Pancreas (tissue), 10 donors: Measurements from ENCODE around the gene ANTXR2. TPM values are rescaled to one million over a fixed set of nuclear protein-coding genes. Genes with fewer than 3 reads are reported as not detected.
"Not testable (repeated sequence)": the region's sequence is repeated elsewhere in the genome, so short reads cannot be mapped to it uniquely, and the experiment has no call there.

ENCODE experiments used
- ATAC-seq, 4 donors: fragments of 200-7000 bp; cut with Tn5 transposase; one replicate each; pipeline versions ENCODE4 v1.8.0 to v1.9.1; 2020; ENCODE audit warnings: mild to moderate bottlenecking in 4 of 4, moderate library complexity in 4 of 4
- DNase-seq, 6 donors: peaks; one replicate each; pipeline ENCODE4 v3.0.0-alpha.2; 2020
- FAIRE-seq: peaks from 2 replicates; lab custom pipeline; 2012; peaks lifted over from hg19 to GRCh38; lab: Jason Lieb, UNC
- H3K27ac ChIP-seq, 4 donors: fragments of 200-600 bp; sonication (generic); 1 replicate in 3 of 4; 2 replicates in 1 of 4; pipeline versions ENCODE4 v1.5.0 to v1.8.0; 2020
- H3K27me3 ChIP-seq, 4 donors: fragments of 200-600 bp; one replicate each; pipeline ENCODE4 v1.8.0; 2021
- H3K36me3 ChIP-seq, 3 donors: fragments of 200-600 bp; sonication (generic) in 1 of 3; one replicate each; pipeline versions ENCODE4 v1.5.0 to v1.8.0; 2020 to 2021
- H3K4me1 ChIP-seq, 3 donors: fragments of 200-600 bp; one replicate each; pipeline ENCODE4 v1.8.0; 2021
- H3K4me3 ChIP-seq, 4 donors: fragments of 200-600 bp; sonication (generic) in 2 of 4; one replicate each; pipeline versions ENCODE4 v1.5.0 to v1.8.0; 2020 to 2021
- H3K9me3 ChIP-seq, 4 donors: fragments of 200-600 bp; one replicate each; pipeline ENCODE4 v1.8.0; 2021
- WGBS, 2 donors: extraction: QIAGEN DNeasy Blood & Tissue Kit; methylation state at CpG; one replicate each; pipeline ENCODE4 v1.1.7; 2013; 5-methylcytosine and 5-hydroxymethylcytosine counted together
- intact Hi-C, 3 donors: fragments of 100-400 bp; cut with DNase I; formaldehyde crosslinking; loops; one replicate each; pipeline versions ENCODE4 v1.11.1 to v1.14.2; 2022
- polyA plus RNA-seq, 2 donors: library from polyadenylated mRNA; stranded (reverse); fragments of 200-250 nt; gene quantifications; one replicate each; pipeline ENCODE4 v1.2.3, GENCODE V29; 2013
- total RNA-seq, 6 donors: library from RNA; stranded (reverse); fragmentation: NEBNext Ultra II Directional in 4 of 6; extraction: Animal tissue kit (Norgen Biotek cat#: 25700) in 4 of 6; gene quantifications; one replicate each; pipeline versions ENCODE4 v1.2.1 to v1.2.4, GENCODE V29; 2021 to 2023
- TF ChIP-seq, protein P1 (sequence below), 4 donors: fragments of 200-600 bp; sonication (generic) in 3 of 4; IDR thresholded peaks; one replicate each; pipeline versions ENCODE4 v1.5.0 to v1.8.0; 2021; ENCODE audit warnings: antibody characterized with exemption in 4 of 4
- donor health status: healthy with polysubstance abuse.
- donor health status: DM: no; HTN: no; CAD: no; lungs with moderate emphysema.
- donor health status: DM: no; HTN: no; CAD: no.
- donor health status: control.
- donor health status: control.
- donor health status: Bipolar disorder and iron deficiency.
- donor health status: DM: yes; HTN: yes; CAD: no.
- donor health status: DM: no; HTN: no; CAD: no.
- donor health status: DM: no; HTN: no; CAD: no.
- donor health status: DM: yes; HTN: yes; CAD: no.

The ANTXR2 gene
- total RNA-seq (10 to 100 TPM in 2 of 6 donors, 1 to 10 TPM in 4; 3.8 to 22.4 (median 7.4) TPM), polyA plus RNA-seq (1 to 10 TPM; 1.4 to 1.8 TPM)

DNA sequence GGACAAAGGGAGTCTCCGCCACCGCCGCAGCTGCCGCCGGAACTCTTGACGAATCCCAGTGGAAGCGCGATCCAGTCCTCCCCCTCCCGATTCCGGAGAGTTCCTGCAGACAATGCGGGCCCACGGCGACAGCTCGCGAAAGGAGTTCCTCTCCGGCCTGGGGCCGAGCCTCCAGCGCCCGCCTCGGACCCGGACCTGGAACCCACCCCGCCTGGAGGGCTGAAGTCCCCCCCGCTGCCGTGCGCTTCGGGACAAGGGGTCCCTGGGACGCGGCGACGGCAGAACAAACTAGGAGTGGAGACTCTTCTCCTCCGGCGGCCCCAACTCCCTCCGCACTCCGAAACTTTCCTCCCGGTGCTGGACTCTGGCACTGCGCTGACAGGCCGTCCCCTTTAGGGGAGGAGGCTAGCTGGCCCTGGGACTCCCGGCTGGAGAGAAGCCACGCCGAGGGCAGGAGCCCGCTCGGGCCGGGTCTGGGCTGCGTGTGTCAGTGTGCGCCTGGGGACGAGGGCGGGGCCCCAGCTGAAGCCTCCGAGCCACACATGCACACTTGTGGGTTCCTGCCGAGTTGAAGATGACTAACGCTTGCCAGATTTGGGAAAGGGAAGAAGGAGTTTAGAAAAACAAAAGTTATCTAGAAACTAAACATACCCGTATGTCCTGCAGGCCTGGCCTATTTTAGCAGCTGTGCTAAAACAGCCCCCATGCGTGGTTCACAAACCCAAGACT lies at the start of gene ANTXR2:
TSS of gene ANTXR2 (minus strand) at position 486 of the 729 bp plus-strand sequence. CDS start 669 bp downstream, outside the sequence.
- Histone ChIP-seq H3K27me3 (no peaks in the 10 kb centered on the region), H3K36me3 (no peaks in the 10 kb centered on the region), H3K4me3 (peak within 1 kb of the TSS; percentile 72 to 87 (median 79)), H3K9me3 (no peaks in the 10 kb centered on the region), H3K27ac (peak within 1 kb of the TSS; percentile 28 to 86 (median 73)), H3K4me1 (peaks cover 0 to 22% (median 0%) of the 10 kb centered on the region in 3 donors)
- WGBS, 2 donors: 0 to 1% methylated on average over 52 of the region's 52 CpGs
- FAIRE-seq (no peak), DNase-seq (peak; percentile 79 to 93 (median 83)), ATAC-seq (peak; percentile 92 to 96 (median 96))
- TF ChIP-seq, protein P1, sequence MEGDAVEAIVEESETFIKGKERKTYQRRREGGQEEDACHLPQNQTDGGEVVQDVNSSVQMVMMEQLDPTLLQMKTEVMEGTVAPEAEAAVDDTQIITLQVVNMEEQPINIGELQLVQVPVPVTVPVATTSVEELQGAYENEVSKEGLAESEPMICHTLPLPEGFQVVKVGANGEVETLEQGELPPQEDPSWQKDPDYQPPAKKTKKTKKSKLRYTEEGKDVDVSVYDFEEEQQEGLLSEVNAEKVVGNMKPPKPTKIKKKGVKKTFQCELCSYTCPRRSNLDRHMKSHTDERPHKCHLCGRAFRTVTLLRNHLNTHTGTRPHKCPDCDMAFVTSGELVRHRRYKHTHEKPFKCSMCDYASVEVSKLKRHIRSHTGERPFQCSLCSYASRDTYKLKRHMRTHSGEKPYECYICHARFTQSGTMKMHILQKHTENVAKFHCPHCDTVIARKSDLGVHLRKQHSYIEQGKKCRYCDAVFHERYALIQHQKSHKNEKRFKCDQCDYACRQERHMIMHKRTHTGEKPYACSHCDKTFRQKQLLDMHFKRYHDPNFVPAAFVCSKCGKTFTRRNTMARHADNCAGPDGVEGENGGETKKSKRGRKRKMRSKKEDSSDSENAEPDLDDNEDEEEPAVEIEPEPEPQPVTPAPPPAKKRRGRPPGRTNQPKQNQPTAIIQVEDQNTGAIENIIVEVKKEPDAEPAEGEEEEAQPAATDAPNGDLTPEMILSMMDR (IDR thresholded peaks at IDR 0.05): no peak
- intact Hi-C loops: no loop called here

DNA sequence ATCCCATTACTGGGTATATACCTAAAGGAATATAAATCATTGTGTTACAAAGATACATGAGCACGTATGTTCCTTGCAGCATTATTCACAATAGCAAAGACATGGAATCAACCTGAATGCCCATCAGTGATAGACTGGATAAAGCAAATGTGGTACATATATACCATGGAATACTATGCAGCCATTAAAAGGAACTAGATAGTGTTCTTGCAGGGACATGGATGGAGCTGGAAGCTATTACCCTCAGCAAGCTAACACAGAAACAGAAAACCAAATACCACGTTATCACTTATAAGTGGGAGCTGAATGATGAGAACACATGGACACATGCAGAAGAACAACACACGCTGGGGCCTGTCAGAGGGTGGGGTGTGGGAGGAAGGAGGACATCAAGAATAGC lies 48.8 kb upstream of the ANTXR2 start:
- H3K27me3 ChIP-seq, ATAC-seq, H3K36me3 ChIP-seq, H3K4me1 ChIP-seq, H3K27ac ChIP-seq, H3K4me3 ChIP-seq, H3K9me3 ChIP-seq, FAIRE-seq, intact Hi-C loops, DNase-seq: not testable (repeated sequence)
- 83 to 88% methylated on average over 3 of the region's 3 CpGs for WGBS, 2 donors

DNA sequence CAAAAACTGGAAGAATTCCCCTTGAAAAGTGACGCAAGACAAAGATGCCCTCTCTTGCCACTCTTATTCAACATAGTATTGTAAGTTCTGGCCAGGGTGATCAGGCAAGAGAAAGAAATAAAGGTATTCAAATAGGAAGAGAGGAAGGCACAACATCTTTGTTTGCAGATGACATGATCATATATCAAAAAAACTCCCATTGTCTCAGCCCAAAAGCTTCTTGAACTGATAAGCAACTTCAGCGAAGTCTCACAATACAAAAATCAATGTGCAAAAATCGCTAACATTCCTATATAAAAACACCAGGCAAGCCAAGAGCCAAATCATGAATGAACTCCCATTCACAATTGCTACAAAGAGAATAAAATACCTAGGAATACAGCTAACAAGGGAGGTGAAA lies 46.6 kb upstream of the ANTXR2 start:
- 60 to 65% methylated on average over 3 of the region's 3 CpGs for WGBS, 2 donors
- H3K9me3 ChIP-seq, H3K4me3 ChIP-seq, H3K36me3 ChIP-seq, intact Hi-C loops, H3K4me1 ChIP-seq, H3K27ac ChIP-seq, H3K27me3 ChIP-seq, ATAC-seq, DNase-seq, FAIRE-seq: not testable (repeated sequence)

DNA sequence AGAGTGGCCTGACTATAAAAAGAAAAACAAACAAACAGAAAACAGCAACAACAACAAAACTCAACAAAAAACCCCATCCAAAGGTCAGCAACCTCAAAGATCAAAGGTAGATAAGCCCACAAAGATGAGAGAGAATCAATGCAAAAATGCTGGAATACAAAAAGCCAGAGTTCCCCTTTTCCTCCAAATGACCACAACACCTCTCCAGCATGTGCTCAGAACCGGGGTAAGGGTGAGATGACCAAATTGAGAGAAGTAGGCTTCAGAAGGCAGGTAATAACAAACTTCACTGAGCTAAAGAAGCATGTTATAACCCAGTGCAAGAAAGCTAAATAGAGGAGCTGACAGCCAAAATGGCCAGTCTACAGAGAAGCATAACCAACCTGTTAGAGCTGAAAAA lies 43.5 kb upstream of the ANTXR2 start:
- FAIRE-seq (no peak), ATAC-seq (no peak)
- WGBS, 2 donors: 47 to 54% methylated on average over 1 of the region's 1 CpG

DNA sequence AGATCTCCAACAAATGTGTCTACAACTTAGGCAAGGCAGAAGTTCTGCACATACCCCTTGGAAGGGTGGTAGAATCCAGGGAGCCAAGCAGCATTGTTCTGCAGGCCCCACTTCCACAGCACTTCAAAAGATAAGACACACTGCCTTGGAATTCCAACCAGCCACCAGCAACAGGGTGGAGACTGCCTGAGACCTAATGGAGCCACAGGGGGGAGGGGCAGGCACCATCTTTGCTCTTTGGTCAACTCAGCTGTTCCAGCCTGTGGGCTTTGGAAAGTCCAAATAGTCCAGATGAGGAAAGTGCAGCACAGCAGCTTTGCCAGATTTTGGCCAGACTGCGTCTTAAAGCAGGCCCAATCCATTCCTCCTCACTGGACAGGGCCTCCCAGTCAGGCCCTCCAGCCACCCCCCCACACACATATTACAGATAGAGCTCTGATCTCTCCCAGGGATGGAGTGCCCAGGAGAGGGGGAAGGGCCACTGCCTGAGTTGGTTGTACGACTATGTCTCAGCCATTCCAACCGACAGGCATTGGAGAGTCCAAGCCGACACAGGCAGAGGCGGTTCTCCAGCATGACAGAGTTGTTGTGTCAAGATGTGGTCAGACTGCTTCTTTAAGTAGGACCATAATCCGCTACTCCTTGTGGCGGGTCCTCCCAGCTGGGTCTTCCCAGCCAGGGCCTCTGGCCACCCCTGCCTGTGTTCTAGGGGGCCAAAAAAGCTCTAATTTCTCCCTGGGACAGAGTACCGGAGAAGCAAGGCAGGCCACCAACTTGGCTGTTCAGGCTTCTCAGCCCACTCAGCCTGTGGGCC lies 42.5 kb upstream of the ANTXR2 start:
- Histone ChIP-seq H3K27me3 (no peaks in the 10 kb centered on the region), H3K4me3 (no peak overlapping the region), H3K36me3 (no peaks in the 10 kb centered on the region), H3K9me3 (no peaks in the 10 kb centered on the region), H3K27ac (no peak overlapping the region), H3K4me1 (no peaks in the 10 kb centered on the region)
- FAIRE-seq (no peak), DNase-seq (peak in 1 of 6 donors; percentile 35), ATAC-seq (no peak)
- WGBS, 2 donors: 86 to 92% methylated on average over 8 of the region's 8 CpGs
- TF ChIP-seq, protein P1 (IDR thresholded peaks at IDR 0.05): no peak
- intact Hi-C loops: no loop called here

More for the DNA sequence above, 43.5 kb upstream of the ANTXR2 start:
- H3K9me3 ChIP-seq: no peaks in the 10 kb centered on the region
- no peaks in the 10 kb centered on the region for H3K36me3 ChIP-seq
- no peak overlapping the region for H3K27ac ChIP-seq
- DNase-seq: no peak
- intact Hi-C loops: no loop called here
- no peaks in the 10 kb centered on the region for H3K4me1 ChIP-seq
- H3K4me3 ChIP-seq: no peak overlapping the region
- no peaks in the 10 kb centered on the region for H3K27me3 ChIP-seq
- TF ChIP-seq, protein P1 (IDR thresholded peaks at IDR 0.05): no peak
